GM23338 (cell line): ENCODE results near the gene CACNA2D1. TPM values are rescaled to one million over a fixed set of nuclear protein-coding genes. Genes with fewer than 3 reads are reported as not detected.

Experiments used
- ATAC-seq: fragments of 200-7000 bp; cut with Tn5 transposase; 3 replicates; pipeline ENCODE4 v1.9.1; 2020
- DNase-seq: peaks from one replicate; pipeline ENCODE4 v3.0.0-alpha.2; 2015; ENCODE audit warnings: low spot score
- H2AFZ ChIP-seq: fragments of 200-600 bp; sonication (generic); 2 replicates; pipeline ENCODE4 v1.8.0; 2016; ENCODE audit warnings: antibody characterized with exemption, mild to moderate bottlenecking, moderate library complexity
- H3F3A ChIP-seq: fragments of 200-600 bp; sonication (generic); replicated peaks from 2 replicates; pipeline ENCODE4 v1.8.0; 2017; ENCODE audit warnings: antibody characterized with exemption, mixed run types, low read depth
- H3K27ac ChIP-seq: fragments of 200-600 bp; sonication (generic); 2 replicates; pipeline ENCODE4 v1.6.1; 2016; ENCODE audit warnings: low read depth
- H3K27me3 ChIP-seq: fragments of 200-600 bp; sonication (generic); 2 replicates; pipeline ENCODE4 v1.8.0; 2016; ENCODE audit warnings: mild to moderate bottlenecking, mixed run types, moderate library complexity; ENCODE audit not compliant: insufficient read depth
- H3K36me3 ChIP-seq: fragments of 200-600 bp; sonication (generic); 2 replicates; pipeline ENCODE4 v1.8.0; 2016; ENCODE audit warnings: mild to moderate bottlenecking; ENCODE audit not compliant: insufficient read depth
- H3K4me1 ChIP-seq: fragments of 200-600 bp; sonication (generic); 2 replicates; pipeline ENCODE4 v1.8.0; 2016; ENCODE audit warnings: mild to moderate bottlenecking, moderate library complexity; ENCODE audit not compliant: insufficient read depth
- H3K4me2 ChIP-seq: fragments of 200-600 bp; sonication (generic); 2 replicates; pipeline ENCODE4 v1.7.1; 2017; ENCODE audit warnings: mixed run types
- H3K4me3 ChIP-seq: fragments of 200-600 bp; sonication (generic); 2 replicates; pipeline ENCODE4 v1.6.1; 2016; ENCODE audit warnings: mixed run types
- H3K79me2 ChIP-seq: fragments of 200-600 bp; sonication (generic); replicated peaks from 2 replicates; pipeline ENCODE4 v1.8.0; 2017; ENCODE audit warnings: mild to moderate bottlenecking; ENCODE audit not compliant: insufficient read depth
- H3K9me2 ChIP-seq: fragments of 200-600 bp; sonication (generic); 2 replicates; pipeline ENCODE4 v1.8.0; 2017; ENCODE audit not compliant: insufficient read depth
- H4K20me1 ChIP-seq: fragments of 200-600 bp; sonication (generic); replicated peaks from 2 replicates; pipeline ENCODE4 v1.8.0; 2017; ENCODE audit warnings: mild to moderate bottlenecking; ENCODE audit not compliant: insufficient read depth
- H3K27ac Mint-ChIP-seq: 2 replicates; pipeline ENCODE4 v1.8.0; 2020; ENCODE audit warnings: inconsistent platforms, mild to moderate bottlenecking, moderate library complexity, mixed read lengths
- H3K27me3 Mint-ChIP-seq: 3 replicates; pipeline ENCODE4 v1.8.0; 2022; ENCODE audit warnings: low read depth, mild to moderate bottlenecking, moderate library complexity, mixed read lengths, inconsistent platforms; ENCODE audit not compliant: insufficient read depth, poor library complexity
- H3K36me3 Mint-ChIP-seq: 3 replicates; pipeline ENCODE4 v1.8.0; 2021; ENCODE audit warnings: low read depth, mild to moderate bottlenecking, inconsistent platforms, moderate library complexity, mixed read lengths
- H3K4me1 Mint-ChIP-seq: 3 replicates; pipeline ENCODE4 v1.8.0; 2020; ENCODE audit warnings: mild to moderate bottlenecking, inconsistent platforms, mixed read lengths
- H3K4me3 Mint-ChIP-seq: 3 replicates; pipeline ENCODE4 v1.8.0; 2021; ENCODE audit warnings: moderate library complexity, mild to moderate bottlenecking, inconsistent platforms, mixed read lengths
- H3K9me3 Mint-ChIP-seq: 3 replicates; pipeline ENCODE4 v1.8.0; 2020; ENCODE audit warnings: moderate library complexity, mild to moderate bottlenecking, inconsistent platforms, mixed read lengths
- ETS1 ChIP-seq: IDR thresholded peaks from 2 replicates; pipeline ENCODE4 v1.6.1; 2016; ENCODE audit warnings: antibody characterized with exemption
- EZH2 ChIP-seq: fragments of 200-600 bp; sonication (generic); IDR thresholded peaks from one replicate; pipeline ENCODE4 v1.8.0; 2017; ENCODE audit warnings: antibody characterized with exemption, mild to moderate bottlenecking, low read depth; ENCODE audit not compliant: unreplicated experiment
- EZH2phosphoT487 ChIP-seq: fragments of 200-600 bp; sonication (generic); IDR thresholded peaks from one replicate; pipeline ENCODE4 v1.8.1; 2018; ENCODE audit warnings: antibody characterized with exemption; ENCODE audit not compliant: unreplicated experiment
- JUNB ChIP-seq: IDR thresholded peaks from one replicate; pipeline ENCODE4 v1.6.1; 2016; ENCODE audit warnings: antibody characterized with exemption; ENCODE audit not compliant: unreplicated experiment
- NANOG ChIP-seq: IDR thresholded peaks from 2 replicates; pipeline ENCODE4 v1.6.1; 2016; ENCODE audit warnings: antibody characterized with exemption, borderline replicate concordance
- POLR2AphosphoS5 ChIP-seq: IDR thresholded peaks from 2 replicates; pipeline ENCODE4 v1.6.1; 2016; ENCODE audit warnings: antibody characterized with exemption, low read depth
- ZNF114 ChIP-seq: fragments of 250-450 bp; sonication (Bioruptor Pico); IDR thresholded peaks from 2 replicates; pipeline ENCODE4 v1.5.0; 2020; ENCODE audit warnings: mild to moderate bottlenecking, moderate library complexity
- ZNF331 ChIP-seq: fragments of 250-450 bp; sonication (Bioruptor Pico); IDR thresholded peaks from 2 replicates; pipeline ENCODE4 v1.5.0; 2020; ENCODE audit warnings: low read depth, mild to moderate bottlenecking, moderate library complexity
- polyA plus RNA-seq: library from polyadenylated mRNA; unstranded; fragments of >200 nt; fragmentation: Nextera tagmentation; extraction: Ambion mirVana; gene quantifications from 2 replicates; pipeline ENCODE4 v1.2.1, GENCODE V29; 2016
- total RNA-seq: library from RNA; depleted of rRNA; stranded (reverse); fragments of >200 nt; shearing (Covaris generic); gene quantifications from 2 replicates; pipeline ENCODE4 v1.2.3, GENCODE V29; 2014
- TF ChIP-seq, protein P1 (sequence below): IDR thresholded peaks from one replicate; pipeline ENCODE4 v1.6.1; 2018; ENCODE audit warnings: antibody characterized with exemption; ENCODE audit not compliant: unreplicated experiment
- TF ChIP-seq, protein P2 (sequence below), 2 experiments: fragments of 200-600 bp in 1 of 2; sonication (generic) in 1 of 2; conservative IDR thresholded peaks; 2 replicates each; pipeline versions ENCODE4 v1.5.1 to v1.6.1; 2016 to 2017; ENCODE audit warnings: antibody characterized with exemption in 2 of 2, low read depth in 2 of 2, mild to moderate bottlenecking in 2 of 2, moderate library complexity in 1 of 2

The CACNA2D1 gene
- total and polyA plus RNA-seq, 2 experiments from 2014 or later: 7.0 to 20.4 TPM

GRCh38 chr7:82221152-82221674 lies 222.4 kb downstream of the CACNA2D1 start (continued):
- TF ChIP-seq, protein P1, sequence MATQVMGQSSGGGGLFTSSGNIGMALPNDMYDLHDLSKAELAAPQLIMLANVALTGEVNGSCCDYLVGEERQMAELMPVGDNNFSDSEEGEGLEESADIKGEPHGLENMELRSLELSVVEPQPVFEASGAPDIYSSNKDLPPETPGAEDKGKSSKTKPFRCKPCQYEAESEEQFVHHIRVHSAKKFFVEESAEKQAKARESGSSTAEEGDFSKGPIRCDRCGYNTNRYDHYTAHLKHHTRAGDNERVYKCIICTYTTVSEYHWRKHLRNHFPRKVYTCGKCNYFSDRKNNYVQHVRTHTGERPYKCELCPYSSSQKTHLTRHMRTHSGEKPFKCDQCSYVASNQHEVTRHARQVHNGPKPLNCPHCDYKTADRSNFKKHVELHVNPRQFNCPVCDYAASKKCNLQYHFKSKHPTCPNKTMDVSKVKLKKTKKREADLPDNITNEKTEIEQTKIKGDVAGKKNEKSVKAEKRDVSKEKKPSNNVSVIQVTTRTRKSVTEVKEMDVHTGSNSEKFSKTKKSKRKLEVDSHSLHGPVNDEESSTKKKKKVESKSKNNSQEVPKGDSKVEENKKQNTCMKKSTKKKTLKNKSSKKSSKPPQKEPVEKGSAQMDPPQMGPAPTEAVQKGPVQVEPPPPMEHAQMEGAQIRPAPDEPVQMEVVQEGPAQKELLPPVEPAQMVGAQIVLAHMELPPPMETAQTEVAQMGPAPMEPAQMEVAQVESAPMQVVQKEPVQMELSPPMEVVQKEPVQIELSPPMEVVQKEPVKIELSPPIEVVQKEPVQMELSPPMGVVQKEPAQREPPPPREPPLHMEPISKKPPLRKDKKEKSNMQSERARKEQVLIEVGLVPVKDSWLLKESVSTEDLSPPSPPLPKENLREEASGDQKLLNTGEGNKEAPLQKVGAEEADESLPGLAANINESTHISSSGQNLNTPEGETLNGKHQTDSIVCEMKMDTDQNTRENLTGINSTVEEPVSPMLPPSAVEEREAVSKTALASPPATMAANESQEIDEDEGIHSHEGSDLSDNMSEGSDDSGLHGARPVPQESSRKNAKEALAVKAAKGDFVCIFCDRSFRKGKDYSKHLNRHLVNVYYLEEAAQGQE: no peak
- TF ChIP-seq JUNB (no peak), ZNF331 (CRISPR knock-in tag) (no peak), POLR2AphosphoS5 (no peak), ZNF114 (no peak), ETS1 (no peak)
- TF ChIP-seq, protein P2, sequence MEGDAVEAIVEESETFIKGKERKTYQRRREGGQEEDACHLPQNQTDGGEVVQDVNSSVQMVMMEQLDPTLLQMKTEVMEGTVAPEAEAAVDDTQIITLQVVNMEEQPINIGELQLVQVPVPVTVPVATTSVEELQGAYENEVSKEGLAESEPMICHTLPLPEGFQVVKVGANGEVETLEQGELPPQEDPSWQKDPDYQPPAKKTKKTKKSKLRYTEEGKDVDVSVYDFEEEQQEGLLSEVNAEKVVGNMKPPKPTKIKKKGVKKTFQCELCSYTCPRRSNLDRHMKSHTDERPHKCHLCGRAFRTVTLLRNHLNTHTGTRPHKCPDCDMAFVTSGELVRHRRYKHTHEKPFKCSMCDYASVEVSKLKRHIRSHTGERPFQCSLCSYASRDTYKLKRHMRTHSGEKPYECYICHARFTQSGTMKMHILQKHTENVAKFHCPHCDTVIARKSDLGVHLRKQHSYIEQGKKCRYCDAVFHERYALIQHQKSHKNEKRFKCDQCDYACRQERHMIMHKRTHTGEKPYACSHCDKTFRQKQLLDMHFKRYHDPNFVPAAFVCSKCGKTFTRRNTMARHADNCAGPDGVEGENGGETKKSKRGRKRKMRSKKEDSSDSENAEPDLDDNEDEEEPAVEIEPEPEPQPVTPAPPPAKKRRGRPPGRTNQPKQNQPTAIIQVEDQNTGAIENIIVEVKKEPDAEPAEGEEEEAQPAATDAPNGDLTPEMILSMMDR (conservative IDR thresholded peaks at IDR 0.05; ENCODE audit: low read depth in 2 of 2): no peak

- no peak overlapping the region for H3K27ac Mint-ChIP-seq
- no peak overlapping the region for H3K27ac ChIP-seq
- peaks cover 5% of the 10 kb centered on the region; the same call in 1 of the 3 replicates for H3K36me3 Mint-ChIP-seq
- H3K79me2 ChIP-seq: no peaks in the 10 kb centered on the region
- H3K4me3 ChIP-seq: no peak overlapping the region
- no peaks in the 10 kb centered on the region for H3K27me3 ChIP-seq
- no peak overlapping the region for H3K4me3 Mint-ChIP-seq
- H2AFZ ChIP-seq: no peak overlapping the region
- H3K4me1 Mint-ChIP-seq: no peaks in the 10 kb centered on the region
- H3K27me3 Mint-ChIP-seq: no peaks in the 10 kb centered on the region
- no peaks in the 10 kb centered on the region; the same call in 1 of the 2 replicates for H3K9me2 ChIP-seq
- H3K9me3 Mint-ChIP-seq: peaks cover 6% of the 10 kb centered on the region; the same call in 2 of the 3 replicates
- H3F3A ChIP-seq: no peaks in the 10 kb centered on the region
- no peaks in the 10 kb centered on the region for H3K4me1 ChIP-seq
- H3K36me3 ChIP-seq: no peaks in the 10 kb centered on the region
- TF ChIP-seq EZH2phosphoT487: no peak
- TF ChIP-seq ETS1: no peak
- TF ChIP-seq EZH2: no peak
- TF ChIP-seq JUNB: no peak
- TF ChIP-seq NANOG: no peak
- no peak for TF ChIP-seq ZNF331 (CRISPR knock-in tag)
- TF ChIP-seq, protein P2 (conservative IDR thresholded peaks at IDR 0.05; ENCODE audit: low read depth in 2 of 2): no peak
- ATAC-seq (no peak), DNase-seq (no peak)
- no peak overlapping the region for H3K4me2 ChIP-seq
- no peaks in the 10 kb centered on the region for H4K20me1 ChIP-seq
Measured at GRCh38 chr7:82212466-82212865, 231.1 kb downstream of the CACNA2D1 start.
